ENCODE data around the gene RNLS. TPM values are rescaled to one million over a fixed set of nuclear protein-coding genes. Genes with fewer than 3 reads are reported as not detected.

Gene RNLS
- total RNA-seq, 3 donors from 2014 or later = 9.8 to 12.1 (median 11.8) TPM

DNA sequence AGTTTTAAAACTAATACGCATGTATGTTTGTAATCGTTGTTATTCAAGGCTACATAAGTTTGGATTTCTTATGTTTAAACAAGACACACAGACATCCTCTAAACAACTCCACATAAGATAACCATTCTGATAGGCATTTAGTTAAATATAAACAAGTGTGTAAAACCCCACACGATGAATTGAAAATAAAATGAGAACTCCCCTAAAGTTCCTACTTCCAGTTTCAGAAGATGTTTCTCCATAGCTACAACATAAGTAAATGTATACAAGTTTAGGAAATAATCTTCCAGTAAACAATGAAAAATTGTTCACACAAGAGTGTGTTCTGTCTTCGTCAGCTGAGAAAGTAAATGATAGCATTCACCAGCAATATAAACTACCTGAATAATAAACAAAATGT is 246.8 kb downstream of the RNLS start:
- Histone ChIP-seq H3K4me3 (no peak overlapping the region), H3K4me1 (ENCODE audit: low read depth) (no peaks in the 10 kb centered on the region), H3K9me3 (no peaks in the 10 kb centered on the region), H3K36me3 (ENCODE audit: low read depth) (no peaks in the 10 kb centered on the region)
- intact Hi-C loops (cut with DNase I, micrococcal nuclease) = no loop called here
- TF ChIP-seq, protein P1, sequence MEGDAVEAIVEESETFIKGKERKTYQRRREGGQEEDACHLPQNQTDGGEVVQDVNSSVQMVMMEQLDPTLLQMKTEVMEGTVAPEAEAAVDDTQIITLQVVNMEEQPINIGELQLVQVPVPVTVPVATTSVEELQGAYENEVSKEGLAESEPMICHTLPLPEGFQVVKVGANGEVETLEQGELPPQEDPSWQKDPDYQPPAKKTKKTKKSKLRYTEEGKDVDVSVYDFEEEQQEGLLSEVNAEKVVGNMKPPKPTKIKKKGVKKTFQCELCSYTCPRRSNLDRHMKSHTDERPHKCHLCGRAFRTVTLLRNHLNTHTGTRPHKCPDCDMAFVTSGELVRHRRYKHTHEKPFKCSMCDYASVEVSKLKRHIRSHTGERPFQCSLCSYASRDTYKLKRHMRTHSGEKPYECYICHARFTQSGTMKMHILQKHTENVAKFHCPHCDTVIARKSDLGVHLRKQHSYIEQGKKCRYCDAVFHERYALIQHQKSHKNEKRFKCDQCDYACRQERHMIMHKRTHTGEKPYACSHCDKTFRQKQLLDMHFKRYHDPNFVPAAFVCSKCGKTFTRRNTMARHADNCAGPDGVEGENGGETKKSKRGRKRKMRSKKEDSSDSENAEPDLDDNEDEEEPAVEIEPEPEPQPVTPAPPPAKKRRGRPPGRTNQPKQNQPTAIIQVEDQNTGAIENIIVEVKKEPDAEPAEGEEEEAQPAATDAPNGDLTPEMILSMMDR (IDR thresholded peaks at IDR 0.05) = no peak
- no peak for ATAC-seq
- DNase-seq = no peak

DNA sequence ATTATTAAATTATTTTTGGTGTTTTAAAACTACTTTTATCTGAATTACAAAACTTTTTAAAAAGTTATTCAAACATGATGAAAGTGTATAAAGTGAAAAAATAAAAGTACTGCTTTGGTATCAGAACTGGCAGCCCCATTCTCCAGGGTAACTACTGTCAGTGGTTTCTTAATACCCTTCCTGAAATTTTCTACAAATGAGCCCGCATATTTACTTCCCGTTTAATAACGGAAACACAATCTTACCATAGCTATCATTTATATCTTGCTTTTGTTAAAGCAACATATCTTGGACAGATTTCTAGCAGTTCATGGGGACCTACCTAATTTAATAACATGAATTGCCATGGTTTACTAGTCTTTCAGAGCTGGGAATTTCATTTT is 249.9 kb downstream of the RNLS start:
- Histone ChIP-seq H3K4me1 (ENCODE audit: low read depth) (no peaks in the 10 kb centered on the region), H3K9me3 (no peaks in the 10 kb centered on the region), H3K36me3 (ENCODE audit: low read depth) (no peaks in the 10 kb centered on the region), H3K4me3 (no peak overlapping the region)
- ATAC-seq = no peak
- intact Hi-C loops (cut with DNase I, micrococcal nuclease) = no loop called here
- no peak for DNase-seq
- TF ChIP-seq, protein P1 (IDR thresholded peaks at IDR 0.05) = no peak

DNA sequence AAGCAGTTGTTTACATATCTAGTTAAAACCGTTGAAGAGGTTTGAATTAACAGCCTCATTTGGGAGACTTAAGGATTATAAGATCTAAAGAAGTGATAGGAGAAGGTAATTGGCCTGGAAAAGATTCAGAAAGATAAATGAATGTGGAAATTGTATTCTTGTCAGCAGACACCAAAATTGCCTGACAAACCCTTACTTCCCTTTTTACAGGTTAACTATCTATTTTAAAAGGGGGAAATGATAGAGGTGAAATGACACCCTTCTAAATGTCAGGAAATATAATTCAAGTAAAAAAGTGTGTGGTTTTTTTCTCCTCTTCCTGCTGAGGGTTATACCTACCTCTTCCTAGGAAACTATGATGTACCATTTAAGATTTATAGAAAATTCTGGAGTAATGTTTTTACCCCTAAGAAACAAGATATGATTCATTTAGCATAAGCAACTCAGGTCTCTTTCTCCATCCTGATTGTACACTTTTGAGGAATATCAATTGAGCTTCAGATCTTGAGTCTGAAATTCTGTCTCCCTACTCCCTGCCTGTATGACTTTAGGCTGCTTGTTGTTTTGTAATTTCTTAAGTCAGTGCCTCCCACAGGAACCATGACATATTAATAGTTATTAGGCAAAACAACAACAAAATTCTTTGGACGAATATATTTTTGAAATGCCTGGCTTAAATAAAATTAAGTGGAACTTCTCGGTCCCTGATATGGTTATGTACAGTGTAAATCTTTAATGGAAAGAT is 250.4 kb downstream of the RNLS start:
- DNase-seq (no peak), ATAC-seq (no peak)
- intact Hi-C loops (cut with DNase I, micrococcal nuclease) = no loop called here
- no peaks in the 10 kb centered on the region for H3K4me1 ChIP-seq (ENCODE audit: low read depth)
- no peaks in the 10 kb centered on the region for H3K9me3 ChIP-seq
- no peak overlapping the region for H3K4me3 ChIP-seq
- H3K36me3 ChIP-seq (ENCODE audit: low read depth) = no peaks in the 10 kb centered on the region
- TF ChIP-seq, protein P1 (IDR thresholded peaks at IDR 0.05) = no peak

DNA sequence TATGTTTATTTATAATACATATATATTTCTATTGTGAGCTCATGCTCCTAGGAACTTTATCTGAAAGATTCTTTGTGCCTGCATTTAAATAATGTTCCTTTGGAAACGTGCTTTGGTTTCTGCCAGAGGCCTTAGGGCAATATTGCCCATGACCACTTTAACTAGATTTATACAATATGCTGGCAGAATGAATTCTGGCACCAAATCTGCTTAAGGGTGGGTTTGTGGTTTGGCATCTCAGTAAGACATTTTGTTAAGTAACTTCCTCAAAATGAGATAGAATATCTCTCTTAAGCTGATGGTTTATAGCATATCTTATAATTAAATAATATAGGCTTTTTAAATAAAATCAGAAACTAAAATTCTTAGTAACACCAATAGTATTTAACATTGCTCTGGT is 252.9 kb downstream of the RNLS start:
- intact Hi-C loops (cut with DNase I, micrococcal nuclease) = no loop called here
- Histone ChIP-seq H3K36me3 (ENCODE audit: low read depth) (no peaks in the 10 kb centered on the region), H3K4me1 (ENCODE audit: low read depth) (no peaks in the 10 kb centered on the region), H3K9me3 (no peaks in the 10 kb centered on the region), H3K4me3 (no peak overlapping the region)
- TF ChIP-seq, protein P1 (IDR thresholded peaks at IDR 0.05) = no peak
- DNase-seq (no peak), ATAC-seq (no peak)

DNA sequence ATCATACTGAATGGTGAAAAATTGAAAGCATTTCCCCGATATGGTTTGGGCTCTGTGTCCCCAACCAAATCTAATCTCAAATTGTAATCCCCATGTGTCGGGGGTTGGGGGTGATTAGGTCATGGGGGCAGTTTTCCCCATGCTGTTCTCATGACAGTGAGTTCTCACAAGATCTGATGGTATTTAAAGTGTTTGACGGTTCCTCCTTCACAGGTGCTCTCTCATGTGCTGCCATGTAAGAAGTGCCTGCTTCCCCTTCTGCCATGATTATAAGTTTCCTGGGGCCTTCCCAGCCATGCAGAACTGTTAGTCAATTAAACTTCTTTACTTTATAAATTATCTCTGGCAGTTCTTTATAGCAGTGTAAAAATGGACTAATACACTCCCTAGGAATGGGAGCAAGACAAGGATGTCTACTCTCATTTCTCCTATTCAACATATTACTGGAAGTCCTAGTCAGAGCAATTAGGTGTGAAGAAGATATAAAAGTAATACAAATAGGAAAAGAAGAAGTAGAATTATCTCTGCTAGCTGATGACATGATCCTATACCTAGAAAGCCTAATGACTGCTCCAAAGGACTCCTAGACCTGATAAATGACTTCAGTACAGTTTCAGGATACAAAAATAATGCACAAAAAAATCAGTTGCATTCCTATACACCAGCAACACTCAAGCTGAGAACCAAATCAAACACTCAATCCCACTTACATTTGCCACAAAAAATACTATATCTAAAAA is 260.6 kb downstream of the RNLS start:
- ATAC-seq (no peak), DNase-seq (no peak)
- Histone ChIP-seq H3K9me3 (peaks cover 26% of the 10 kb centered on the region), H3K4me1 (ENCODE audit: low read depth) (no peaks in the 10 kb centered on the region), H3K4me3 (no peak overlapping the region), H3K36me3 (ENCODE audit: low read depth) (no peaks in the 10 kb centered on the region)
- intact Hi-C loops (cut with DNase I, micrococcal nuclease) = no loop called here
- TF ChIP-seq, protein P1 (IDR thresholded peaks at IDR 0.05) = no peak

All from mucosa of descending colon (tissue), 3 donors.